Activated CD8-positive, alpha-beta memory T cell treated with anti-CD3 and anti-CD28 coated beads, Interleukin-2, amount 50 U/mL, for 48 hours (primary cell): Measurements from ENCODE around the gene DISP3.

Source experiments
- DNase-seq: peaks from one replicate; pipeline ENCODE4 v3.0.0-alpha.2; 2020

DISP3 gene

GRCh38 chr1:11488966-11489625 is 10.1 kb downstream of the DISP3 start:
- DNase-seq, result no peak

GRCh38 chr1:11492235-11492634 is 13.3 kb downstream of the DISP3 start:
- no peak for DNase-seq

- no peak for DNase-seq
Measured at GRCh38 chr1:11493972-11494655, 15.2 kb downstream of the DISP3 start.

GRCh38 chr1:11494771-11495170 is 15.8 kb downstream of the DISP3 start:
- no peak for DNase-seq

GRCh38 chr1:11495579-11495978 is 16.6 kb downstream of the DISP3 start:
- DNase-seq, result no peak

GRCh38 chr1:11496551-11497080 is 17.7 kb downstream of the DISP3 start:
- DNase-seq, result no peak

- no peak for DNase-seq
Measured at GRCh38 chr1:11498956-11499594, 20.1 kb downstream of the DISP3 start.

GRCh38 chr1:11499601-11500331 is 20.8 kb downstream of the DISP3 start:
- DNase-seq, result no peak

- DNase-seq, result no peak
Measured at GRCh38 chr1:11500881-11501280, 21.9 kb downstream of the DISP3 start.

- DNase-seq, result no peak
Measured at GRCh38 chr1:11501491-11501897, 22.5 kb downstream of the DISP3 start.

- no peak for DNase-seq
Measured at GRCh38 chr1:11501906-11502485, 23.0 kb downstream of the DISP3 start.

- no peak for DNase-seq
Measured at GRCh38 chr1:11502516-11502915, 23.6 kb downstream of the DISP3 start.

- DNase-seq, result no peak
Measured at GRCh38 chr1:11504599-11504998, 25.6 kb downstream of the DISP3 start.

GRCh38 chr1:11505591-11506538 is 26.9 kb downstream of the DISP3 start:
- no peak for DNase-seq

GRCh38 chr1:11507309-11507708 is 28.4 kb downstream of the DISP3 start:
- no peak for DNase-seq

- no peak for DNase-seq
Measured at GRCh38 chr1:11513681-11514080, 34.7 kb downstream of the DISP3 start.

- no peak for DNase-seq
Measured at GRCh38 chr1:11514366-11514765, 35.4 kb downstream of the DISP3 start.

- no peak for DNase-seq
Measured at GRCh38 chr1:11515368-11516300, 36.7 kb downstream of the DISP3 start.

- no peak for DNase-seq
Measured at GRCh38 chr1:11516961-11517635, 38.1 kb downstream of the DISP3 start.
